Caki2 (cell line): ENCODE results near the gene BMF. TPM values are rescaled to one million over a fixed set of nuclear protein-coding genes. Genes with fewer than 3 reads are reported as not detected.

ENCODE experiments used
- DNase-seq: peaks from one replicate; pipeline ENCODE4 v3.0.0-alpha.2; 2015; ENCODE audit warnings: low read depth
- in situ Hi-C: cut with HindIII; loops from 2 replicates; pipeline ENCODE4 v1.10.0; 2016; ENCODE audit warnings: low sequenced_read_pairs, low pct_unique_long_range_greater_than_20kb, mixed read lengths
- total RNA-seq: library from RNA; depleted of rRNA; stranded (reverse); fragments of >200 nt; shearing (Covaris generic); gene quantifications from 2 replicates; pipeline ENCODE4 v1.2.3, GENCODE V29; 2014; ENCODE audit warnings: low replicate concordance

The BMF gene
- total RNA-seq, 1 experiment from 2014 or later, result 1.8 TPM

- in situ Hi-C loops, result no loop called here
- DNase-seq, result no peak
These were observed 14.5 kb downstream of the BMF start for GRCh38 chr15:40094156-40094555.

- no peak for DNase-seq
- in situ Hi-C loops, result no loop called here
These were observed 15.5 kb downstream of the BMF start for GRCh38 chr15:40092979-40093869.

GRCh38 chr15:40092256-40092978 lies 16.3 kb downstream of the BMF start:
- in situ Hi-C loops, result no loop called here
- DNase-seq, result peak; percentile 78

GRCh38 chr15:40091861-40092255 lies 16.8 kb downstream of the BMF start:
- no peak for DNase-seq
- in situ Hi-C loops, result no loop called here

- in situ Hi-C loops, result no loop called here
- DNase-seq, result no peak
These were observed 17.8 kb downstream of the BMF start for GRCh38 chr15:40090774-40091455.

GRCh38 chr15:40088929-40089755 lies 19.5 kb downstream of the BMF start:
- in situ Hi-C loops, result no loop called here
- DNase-seq, result no peak

GRCh38 chr15:40087991-40088928 lies 20.4 kb downstream of the BMF start:
- DNase-seq, result no peak
- in situ Hi-C loops, result no loop called here

GRCh38 chr15:40087068-40087810 lies 21.4 kb downstream of the BMF start:
- in situ Hi-C loops, result no loop called here
- DNase-seq, result no peak

- no peak for DNase-seq
- in situ Hi-C loops, result no loop called here
These were observed 23.4 kb downstream of the BMF start for GRCh38 chr15:40085266-40085665.

- in situ Hi-C loops, result no loop called here
- DNase-seq, result no peak
These were observed 24.0 kb downstream of the BMF start for GRCh38 chr15:40084650-40085049.

- in situ Hi-C loops, result no loop called here
- no peak for DNase-seq
These were observed 26.3 kb downstream of the BMF start for GRCh38 chr15:40082195-40082883.

- DNase-seq, result no peak
- in situ Hi-C loops, result no loop called here
These were observed 26.9 kb downstream of the BMF start for GRCh38 chr15:40081691-40082194.

- in situ Hi-C loops, result no loop called here
- DNase-seq, result no peak
These were observed 27.8 kb downstream of the BMF start for GRCh38 chr15:40080847-40081246.

- no peak for DNase-seq
- in situ Hi-C loops, result no loop called here
These were observed 28.6 kb downstream of the BMF start for GRCh38 chr15:40080104-40080503.

GRCh38 chr15:40079456-40079855 lies 29.2 kb downstream of the BMF start:
- no peak for DNase-seq
- in situ Hi-C loops, result no loop called here
